HCT116 (cell line): ENCODE measurements around the gene FRAS1.

Experiments used
- EZH2 ChIP-seq: fragments of 200-600 bp; sonication (generic); IDR thresholded peaks from 2 replicates; pipeline ENCODE4 v1.6.1; 2017; ENCODE audit warnings: antibody characterized with exemption, mixed run types
- POLR2AphosphoS5 ChIP-seq: IDR thresholded peaks from 2 replicates; pipeline ENCODE4 v1.6.1; 2011; ENCODE audit warnings: mild to moderate bottlenecking, low read depth, low read length, moderate library complexity

GRCh38 chr4:78428996-78429395 is 371.9 kb downstream of the FRAS1 start:
- TF ChIP-seq POLR2AphosphoS5 (no peak), EZH2 (no peak)
